ENCODE results near the gene SMYD1.

Gene SMYD1

GRCh38 chr2:88078643-88079172 lies 11.1 kb downstream of the SMYD1 start:
- TF ChIP-seq MAX (IDR thresholded peaks at IDR 0.05) (no peak), TAF1 (IDR thresholded peaks at IDR 0.05; ENCODE audit: low read depth) (no peak), REST (IDR thresholded peaks at IDR 0.05; ENCODE audit: low read depth) (no peak), RAD21 (IDR thresholded peaks at IDR 0.05; ENCODE audit: low read depth) (no peak), TCF12 (IDR thresholded peaks at IDR 0.05; ENCODE audit: low read depth) (no peak), USF1 (IDR thresholded peaks at IDR 0.05) (no peak), ZBTB7A (IDR thresholded peaks at IDR 0.05; ENCODE audit: low read depth) (no peak), EP300 (IDR thresholded peaks at IDR 0.05; ENCODE audit: borderline replicate concordance) (no peak), YY1 (IDR thresholded peaks at IDR 0.05; ENCODE audit: low read depth) (no peak), NFIC (IDR thresholded peaks at IDR 0.05) (no peak), EGR1 (IDR thresholded peaks at IDR 0.05) (no peak), TEAD4 (IDR thresholded peaks at IDR 0.05) (no peak), CEBPB (IDR thresholded peaks at IDR 0.05) (no peak), CREB1 (IDR thresholded peaks at IDR 0.05; ENCODE audit: low read depth) (no peak), FOXM1 (IDR thresholded peaks at IDR 0.05; ENCODE audit: borderline replicate concordance, low read depth) (no peak)

- TF ChIP-seq TCF12 (IDR thresholded peaks at IDR 0.05; ENCODE audit: low read depth) (no peak), CREB1 (IDR thresholded peaks at IDR 0.05; ENCODE audit: low read depth) (no peak), CEBPB (IDR thresholded peaks at IDR 0.05) (no peak)
Measured at GRCh38 chr2:88080545-88080944, 12.9 kb downstream of the SMYD1 start.

- TF ChIP-seq USF1 (IDR thresholded peaks at IDR 0.05), result no peak
- TF ChIP-seq TAF1 (IDR thresholded peaks at IDR 0.05; ENCODE audit: low read depth), result no peak
- TF ChIP-seq EP300 (IDR thresholded peaks at IDR 0.05; ENCODE audit: borderline replicate concordance), result no peak
- no peak for TF ChIP-seq CREB1 (IDR thresholded peaks at IDR 0.05; ENCODE audit: low read depth)
- TF ChIP-seq YY1 (IDR thresholded peaks at IDR 0.05; ENCODE audit: low read depth), result no peak
- TF ChIP-seq TCF12 (IDR thresholded peaks at IDR 0.05; ENCODE audit: low read depth), result no peak
- TF ChIP-seq REST (IDR thresholded peaks at IDR 0.05; ENCODE audit: low read depth), result no peak
- no peak for TF ChIP-seq TEAD4 (IDR thresholded peaks at IDR 0.05)
- no peak for TF ChIP-seq EGR1 (IDR thresholded peaks at IDR 0.05)
- TF ChIP-seq FOXM1 (IDR thresholded peaks at IDR 0.05; ENCODE audit: borderline replicate concordance, low read depth), result no peak
- TF ChIP-seq MAX (IDR thresholded peaks at IDR 0.05), result no peak
- no peak for TF ChIP-seq RAD21 (IDR thresholded peaks at IDR 0.05; ENCODE audit: low read depth)
- no peak for TF ChIP-seq ZBTB7A (IDR thresholded peaks at IDR 0.05; ENCODE audit: low read depth)
- TF ChIP-seq NFIC (IDR thresholded peaks at IDR 0.05), result no peak
- no peak for TF ChIP-seq CEBPB (IDR thresholded peaks at IDR 0.05)
Measured at GRCh38 chr2:88081924-88082608, 14.4 kb downstream of the SMYD1 start.

- TF ChIP-seq TCF12 (IDR thresholded peaks at IDR 0.05; ENCODE audit: low read depth) (no peak), TEAD4 (IDR thresholded peaks at IDR 0.05) (no peak), FOXM1 (IDR thresholded peaks at IDR 0.05; ENCODE audit: borderline replicate concordance, low read depth) (no peak), CEBPB (IDR thresholded peaks at IDR 0.05) (no peak), EGR1 (IDR thresholded peaks at IDR 0.05) (no peak), YY1 (IDR thresholded peaks at IDR 0.05; ENCODE audit: low read depth) (no peak), USF1 (IDR thresholded peaks at IDR 0.05) (no peak), TAF1 (IDR thresholded peaks at IDR 0.05; ENCODE audit: low read depth) (no peak)
Measured at GRCh38 chr2:88082781-88083180, 15.2 kb downstream of the SMYD1 start.

- no peak for TF ChIP-seq FOXM1 (IDR thresholded peaks at IDR 0.05; ENCODE audit: borderline replicate concordance, low read depth)
- no peak for TF ChIP-seq NFIC (IDR thresholded peaks at IDR 0.05)
- no peak for TF ChIP-seq EP300 (IDR thresholded peaks at IDR 0.05; ENCODE audit: borderline replicate concordance)
- TF ChIP-seq TCF12 (IDR thresholded peaks at IDR 0.05; ENCODE audit: low read depth), result no peak
- no peak for TF ChIP-seq TEAD4 (IDR thresholded peaks at IDR 0.05)
- TF ChIP-seq CREB1 (IDR thresholded peaks at IDR 0.05; ENCODE audit: low read depth), result no peak
- no peak for TF ChIP-seq USF1 (IDR thresholded peaks at IDR 0.05)
- TF ChIP-seq EGR1 (IDR thresholded peaks at IDR 0.05), result no peak
- no peak for TF ChIP-seq ZBTB7A (IDR thresholded peaks at IDR 0.05; ENCODE audit: low read depth)
- no peak for TF ChIP-seq REST (IDR thresholded peaks at IDR 0.05; ENCODE audit: low read depth)
- TF ChIP-seq YY1 (IDR thresholded peaks at IDR 0.05; ENCODE audit: low read depth), result no peak
- no peak for TF ChIP-seq CEBPB (IDR thresholded peaks at IDR 0.05)
- TF ChIP-seq TAF1 (IDR thresholded peaks at IDR 0.05; ENCODE audit: low read depth), result no peak
- TF ChIP-seq RAD21 (IDR thresholded peaks at IDR 0.05; ENCODE audit: low read depth), result no peak
- no peak for TF ChIP-seq MAX (IDR thresholded peaks at IDR 0.05)
Measured at GRCh38 chr2:88085099-88085498, 17.5 kb downstream of the SMYD1 start.
